B cell (primary cell): ENCODE data around the gene ACTL8. TPM values are rescaled to one million over a fixed set of nuclear protein-coding genes. Genes with fewer than 3 reads are reported as not detected.

ENCODE experiments used
- ATAC-seq: fragments of 200-7000 bp; cut with Tn5 transposase; one replicate; pipeline ENCODE4 v1.10.0; 2021; ENCODE audit warnings: low read depth, mild to moderate bottlenecking, moderate number of reproducible peaks, moderate library complexity
- CTCF ChIA-PET: fragments of 350-600 bp; sonication (Branson Sonifier 250); formaldehyde crosslinking; loops from one replicate; lab custom pipeline; 2021; ENCODE audit warnings: antibody characterized with exemption, inconsistent platforms; lab: Charles Lee
- POLR2A ChIA-PET: fragments of 350-600 bp; sonication (Branson Sonifier 250); formaldehyde crosslinking; loops from one replicate; lab custom pipeline; 2021; ENCODE audit warnings: antibody characterized with exemption; lab: Charles Lee
- DNase-seq: peaks from one replicate; pipeline ENCODE4 v3.0.0; 2013
- H2AFZ ChIP-seq: 2 replicates; pipeline ENCODE4 v1.6.1; 2012; ENCODE audit warnings: mild to moderate bottlenecking, low read depth, low read length; ENCODE audit not compliant: insufficient read depth, poor library complexity, severe bottlenecking
- H3K27ac ChIP-seq, 2 donors: 1 replicate in 1 of 2; 2 replicates in 1 of 2; pipeline ENCODE4 v1.5.1; 2012 to 2013; ENCODE audit warnings: low read length in 2 of 2, mild to moderate bottlenecking in 2 of 2, moderate library complexity in 1 of 2
- H3K27me3 ChIP-seq, 4 experiments: fragments of 200-600 bp in 1 of 4; sonication (generic) in 1 of 4; replicated peaks in 1 of 4; 1 replicate in 2 of 4; 2 replicates in 2 of 4; pipeline versions ENCODE4 v1.6.1 to v1.7.0; 2013 to 2016; ENCODE audit warnings: low read length in 3 of 4, mild to moderate bottlenecking in 2 of 4, mixed read lengths in 1 of 4, moderate library complexity in 1 of 4; ENCODE audit not compliant: insufficient read depth in 4 of 4, control insufficient read depth in 3 of 4; ENCODE audit errors: control extremely low read depth in 1 of 4
- H3K36me3 ChIP-seq, 2 experiments: replicated peaks in 1 of 2; 1 replicate in 1 of 2; 2 replicates in 1 of 2; pipeline versions ENCODE4 v1.6.1 to v1.7.1; 2013; ENCODE audit warnings: low read length in 1 of 2; ENCODE audit not compliant: insufficient read depth in 2 of 2, control insufficient read depth in 1 of 2; ENCODE audit errors: control extremely low read depth in 1 of 2, extremely low read depth in 1 of 2
- H3K4me1 ChIP-seq, 2 donors: fragments of 200-600 bp in 1 of 2; sonication (generic) in 1 of 2; 1 replicate in 1 of 2; 2 replicates in 1 of 2; pipeline versions ENCODE4 v1.5.1 to v1.6.1; 2013 to 2017; ENCODE audit warnings: low read length in 2 of 2; ENCODE audit not compliant: control insufficient read depth in 2 of 2, insufficient read depth in 2 of 2
- H3K4me2 ChIP-seq: replicated peaks from 2 replicates; pipeline ENCODE3; 2012; ENCODE audit warnings: mild to moderate bottlenecking, low read depth, low read length; ENCODE audit not compliant: poor library complexity, severe bottlenecking
- H3K4me3 ChIP-seq, 5 experiments: fragments of 200-600 bp in 1 of 5; sonication (generic) in 1 of 5; 1 replicate in 3 of 5; 2 replicates in 2 of 5; pipeline versions ENCODE4 v1.5.1 to v1.7.0; 2011 to 2016; ENCODE audit warnings: low read length in 4 of 5, mild to moderate bottlenecking in 4 of 5, low read depth in 2 of 5, control low read depth in 1 of 5, moderate library complexity in 1 of 5; ENCODE audit not compliant: insufficient read depth in 1 of 5; ENCODE audit errors: control extremely low read depth in 1 of 5, extremely low read depth in 1 of 5
- H3K79me2 ChIP-seq: fragments of 200-600 bp; sonication (generic); one replicate; pipeline ENCODE4 v1.6.0; 2016; ENCODE audit warnings: low read length; ENCODE audit not compliant: control insufficient read depth, insufficient read depth
- H3K9ac ChIP-seq: fragments of 200-600 bp; sonication (generic); 2 replicates; pipeline ENCODE4 v1.6.1; 2017; ENCODE audit warnings: mild to moderate bottlenecking, low read length, moderate library complexity
- H3K9me3 ChIP-seq, 3 donors: one replicate each; pipeline versions ENCODE4 v1.6.1 to v1.7.1; 2013; ENCODE audit warnings: low read length in 2 of 3; ENCODE audit not compliant: control insufficient read depth in 2 of 3, insufficient read depth in 1 of 3; ENCODE audit errors: control extremely low read depth in 1 of 3
- H4K20me1 ChIP-seq: 2 replicates; pipeline ENCODE4 v1.6.0; 2012; ENCODE audit warnings: mild to moderate bottlenecking, low read length; ENCODE audit not compliant: insufficient read depth, control insufficient read depth, poor library complexity, severe bottlenecking
- H3K27ac Mint-ChIP-seq: one replicate; pipeline ENCODE4 v1.8.0; 2021; ENCODE audit warnings: mixed read lengths
- H3K27me3 Mint-ChIP-seq: one replicate; pipeline ENCODE4 v1.8.0; 2021; ENCODE audit warnings: mixed read lengths
- H3K4me1 Mint-ChIP-seq: one replicate; pipeline ENCODE4 v1.8.0; 2021; ENCODE audit warnings: mixed read lengths
- H3K4me3 Mint-ChIP-seq: one replicate; pipeline ENCODE4 v1.8.0; 2021; ENCODE audit warnings: mixed read lengths
- H3K9me3 Mint-ChIP-seq: one replicate; pipeline ENCODE4 v1.8.0; 2022; ENCODE audit warnings: mixed read lengths; ENCODE audit not compliant: insufficient read depth
- CTCF ChIP-seq: fragments of 200-600 bp; IDR thresholded peaks from one replicate; pipeline ENCODE4 v1.8.0; 2022; ENCODE audit warnings: antibody characterized with exemption, mild to moderate bottlenecking
- EZH2 ChIP-seq: IDR thresholded peaks from 2 replicates; pipeline ENCODE4 v1.6.1; 2012; ENCODE audit warnings: borderline replicate concordance, low read depth, mild to moderate bottlenecking, moderate library complexity, low read length; ENCODE audit not compliant: insufficient read depth, poor library complexity, severe bottlenecking
- WGBS: methylation state at CpG from one replicate; pipeline ENCODE4 v1.1.5; 2013; ENCODE audit warnings: missing lambda C conversion rate; ENCODE audit not compliant: insufficient coverage; 5-methylcytosine and 5-hydroxymethylcytosine counted together
- intact Hi-C: fragments of 100-400 bp; cut with micrococcal nuclease; formaldehyde crosslinking; loops from one replicate; pipeline ENCODE4 v1.10.0; 2022
- polyA minus RNA-seq: library from RNA; depleted of rRNA, polyadenylated mRNA; stranded (reverse); fragments of >200 nt; gene quantifications from 2 replicates; pipeline ENCODE4 v1.2.3, GENCODE V29; 2012
- polyA plus RNA-seq: library from polyadenylated mRNA; depleted of rRNA; stranded (reverse); fragments of >200 nt; gene quantifications from 2 replicates; pipeline ENCODE4 v1.2.3, GENCODE V29; 2012
- total RNA-seq, 2 donors: library from RNA; stranded (reverse); fragments of 120-200 nt in 1 of 2; gene quantifications; 1 replicate in 1 of 2; 2 replicates in 1 of 2; pipeline versions ENCODE4 v1.2.3 to v1.2.4, GENCODE V29; 2013 to 2022

The ACTL8 gene
- total RNA-seq (not detected in 2 replicates), polyA plus RNA-seq (not detected in 2 replicates), polyA minus RNA-seq (not detected in 2 replicates)
- total RNA-seq (2013) = not detected

- H3K4me2 ChIP-seq = no peak within 1 kb of the TSS
- H3K27ac ChIP-seq = no peak within 1 kb of the TSS
- no peaks in the 10 kb centered on the region for H4K20me1 ChIP-seq
- H3K9me3 ChIP-seq = peaks cover 0 to 55% (median 48%) of the 10 kb centered on the region in 3 donors
- WGBS = 66% methylated on average over 12 of the region's 12 CpGs
- no peak for DNase-seq
- H3K9me3 Mint-ChIP-seq = peaks cover 19% of the 10 kb centered on the region
- CTCF ChIA-PET = no interaction called here
- H3K4me1 Mint-ChIP-seq = no peaks in the 10 kb centered on the region
- no peak within 1 kb of the TSS for H3K4me3 ChIP-seq
- intact Hi-C loops = no loop called here
- TF ChIP-seq EZH2 (no peak), CTCF (no peak)
- H3K27me3 ChIP-seq = no peaks in the 10 kb centered on the region
- no peak within 1 kb of the TSS for H2AFZ ChIP-seq
- H3K36me3 ChIP-seq = no peaks in the 10 kb centered on the region
- H3K4me1 ChIP-seq = no peaks in the 10 kb centered on the region
- peaks cover 2% of the 10 kb centered on the region for H3K27me3 Mint-ChIP-seq
- no peaks in the 10 kb centered on the region for H3K79me2 ChIP-seq
- ATAC-seq = no peak
- H3K4me3 Mint-ChIP-seq = no peak within 1 kb of the TSS
- POLR2A ChIA-PET = no interaction called here
- no peak within 1 kb of the TSS for H3K9ac ChIP-seq
- no peak within 1 kb of the TSS for H3K27ac Mint-ChIP-seq
These were observed at the start of gene ACTL8 for GRCh38 chr1:17755120-17755519. Gene ACTL8, plus strand, starts transcription at chr1:17755333. Its CDS starts 67,676 bp downstream, at chr1:17823009.

GRCh38 chr1:17706445-17706844, 48.7 kb upstream of the ACTL8 start:
- POLR2A ChIA-PET = no interaction called here
- H3K4me3 ChIP-seq = no peak overlapping the region
- 86% methylated on average over 3 of the region's 10 CpGs for WGBS
- no peak overlapping the region for H3K9ac ChIP-seq
- no peaks in the 10 kb centered on the region for H3K36me3 ChIP-seq
- DNase-seq = no peak
- intact Hi-C loops = no loop called here
- H3K79me2 ChIP-seq = no peaks in the 10 kb centered on the region
- no peaks in the 10 kb centered on the region for H3K27me3 ChIP-seq
- TF ChIP-seq CTCF = no peak
- no peak for TF ChIP-seq EZH2
- H4K20me1 ChIP-seq = no peaks in the 10 kb centered on the region
- no peaks in the 10 kb centered on the region for H3K4me1 ChIP-seq
- no peak overlapping the region for H3K4me2 ChIP-seq
- H3K4me3 Mint-ChIP-seq = no peak overlapping the region
- peaks cover 11% of the 10 kb centered on the region for H3K27me3 Mint-ChIP-seq
- no peak overlapping the region for H3K27ac Mint-ChIP-seq
- no peaks in the 10 kb centered on the region for H3K4me1 Mint-ChIP-seq
- CTCF ChIA-PET = no interaction called here
- ATAC-seq = no peak
- no peak overlapping the region for H2AFZ ChIP-seq
- no peaks in the 10 kb centered on the region for H3K9me3 Mint-ChIP-seq
- peaks cover 0 to 9% (median 0%) of the 10 kb centered on the region in 3 donors for H3K9me3 ChIP-seq
- H3K27ac ChIP-seq = no peak overlapping the region
